Body of pancreas (tissue), 4 donors: ENCODE results near the gene PILRA.

Source experiments
- CTCF ChIP-seq, 7 experiments: fragments of 450-650 bp in 4 of 7; fragments of 200-600 bp in 3 of 7; sonication (generic) in 3 of 7; IDR thresholded peaks; one replicate each; pipeline ENCODE4 v1.5.1; 2016 to 2019; ENCODE audit warnings: antibody characterized with exemption in 7 of 7
- POLR2A ChIP-seq, 3 donors: fragments of 450-650 bp; IDR thresholded peaks; one replicate each; pipeline ENCODE4 v1.6.1; 2016; ENCODE audit warnings: antibody characterized with exemption in 3 of 3, mild to moderate bottlenecking in 2 of 3

GRCh38 chr7:100367676-100368613, 5.3 kb upstream of the PILRA start:
- TF ChIP-seq CTCF (IDR thresholded peaks at IDR 0.05) (no peak), POLR2A (IDR thresholded peaks at IDR 0.05) (no peak)
